Measurements from ENCODE around the gene TMEM150C. TPM values are rescaled to one million over a fixed set of nuclear protein-coding genes. Genes with fewer than 3 reads are reported as not detected.
A peak's percentile ranks its signal among the peaks of the same experiment; 100 is the strongest.

Gene TMEM150C
- total and polyA plus RNA-seq, 4 experiments from 2014 or later, result 0.07 TPM; not detected in 3

- intact Hi-C loops (cut with micrococcal nuclease), result no loop called here
- CTCF ChIA-PET (ENCODE audit: partially characterized antibody), result no interaction called here
- no peaks in the 10 kb centered on the region for H3K4me1 Mint-ChIP-seq
These were observed 61.2 kb downstream of the TMEM150C start for GRCh38 chr4:82500435-82501153.

GRCh38 chr4:82499738-82500434 lies 61.9 kb downstream of the TMEM150C start:
- no peaks in the 10 kb centered on the region for H3K36me3 ChIP-seq (ENCODE audit: insufficient read depth, low read length)
- no peaks in the 10 kb centered on the region for H3K4me1 Mint-ChIP-seq
- H3K9me3 ChIP-seq (ENCODE audit: control insufficient read depth in 1 of 2, low read length in 2 of 2), result no peaks in the 10 kb centered on the region
- H3K27me3 Mint-ChIP-seq, result no peaks in the 10 kb centered on the region
- ChIA-PET POLR2A (ENCODE audit: partially characterized antibody) (no interaction called here), CTCF (ENCODE audit: partially characterized antibody) (no interaction called here)
- intact Hi-C loops (cut with micrococcal nuclease), result no loop called here
- no peak overlapping the region for H3K27ac ChIP-seq (ENCODE audit: low read depth, low read length)
- no peaks in the 10 kb centered on the region for H3K36me3 Mint-ChIP-seq
- no peaks in the 10 kb centered on the region for H3K9me3 Mint-ChIP-seq
- DNase-seq, result no peak
- H3K4me3 ChIP-seq (ENCODE audit: low read length in 2 of 2), result no peak overlapping the region
- no peaks in the 10 kb centered on the region for H3K27me3 ChIP-seq (ENCODE audit: insufficient read depth, low read length)
- H3K4me3 Mint-ChIP-seq, result no peak overlapping the region
- H3K27ac Mint-ChIP-seq, result no peak overlapping the region
- H3K4me1 ChIP-seq (ENCODE audit: insufficient read depth, low read length), result no peaks in the 10 kb centered on the region

More at GRCh38 chr4:82500435-82501153, 61.2 kb downstream of the TMEM150C start:
- Mint-ChIP-seq H3K9me3 (no peaks in the 10 kb centered on the region), H3K4me3 (no peak overlapping the region), H3K27me3 (no peaks in the 10 kb centered on the region), H3K27ac (no peak overlapping the region), H3K36me3 (no peaks in the 10 kb centered on the region)
- DNase-seq, result no peak
- H3K4me1 ChIP-seq (ENCODE audit: insufficient read depth, low read length), result no peaks in the 10 kb centered on the region
- H3K4me3 ChIP-seq (ENCODE audit: low read length in 2 of 2), result no peak overlapping the region
- no peak overlapping the region for H3K27ac ChIP-seq (ENCODE audit: low read depth, low read length)
- POLR2A ChIA-PET (ENCODE audit: partially characterized antibody), result no interaction called here
- H3K9me3 ChIP-seq (ENCODE audit: control insufficient read depth in 1 of 2, low read length in 2 of 2), result no peaks in the 10 kb centered on the region
- no peaks in the 10 kb centered on the region for H3K36me3 ChIP-seq (ENCODE audit: insufficient read depth, low read length)
- H3K27me3 ChIP-seq (ENCODE audit: insufficient read depth, low read length), result no peaks in the 10 kb centered on the region

DNA sequence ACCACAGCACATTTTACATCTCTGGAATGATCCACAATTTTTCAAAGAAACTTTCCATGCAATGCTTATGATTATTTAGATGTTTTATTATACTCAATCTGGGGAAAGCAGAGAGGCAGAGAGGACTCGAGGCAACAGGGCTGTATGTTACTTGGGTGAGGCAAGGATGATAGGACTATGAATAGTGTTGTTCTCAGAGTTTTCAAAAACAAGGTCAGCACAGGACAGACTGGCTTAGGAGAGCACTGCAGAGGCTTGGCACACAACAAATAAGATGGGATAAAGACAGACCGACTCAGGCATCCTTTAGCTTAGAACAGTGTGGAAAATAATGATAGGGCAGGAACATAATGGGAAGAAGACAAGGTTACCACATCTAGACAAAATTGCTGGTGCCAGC lies 65.4 kb downstream of the TMEM150C start:
- CTCF ChIA-PET (ENCODE audit: partially characterized antibody), result no interaction called here
- no peak overlapping the region for H3K4me3 Mint-ChIP-seq

GRCh38 chr4:82495666-82496065 lies 66.1 kb downstream of the TMEM150C start:
- no peak for DNase-seq
- CTCF ChIA-PET (ENCODE audit: partially characterized antibody), result no interaction called here

More for the DNA sequence above, 65.4 kb downstream of the TMEM150C start:
- Histone ChIP-seq H3K4me3 (ENCODE audit: low read length in 2 of 2) (no peak overlapping the region), H3K27ac (ENCODE audit: low read depth, low read length) (no peak overlapping the region), H3K9me3 (ENCODE audit: control insufficient read depth in 1 of 2, low read length in 2 of 2) (no peaks in the 10 kb centered on the region), H3K27me3 (ENCODE audit: insufficient read depth, low read length) (no peaks in the 10 kb centered on the region), H3K36me3 (ENCODE audit: insufficient read depth, low read length) (no peaks in the 10 kb centered on the region), H3K4me1 (ENCODE audit: insufficient read depth, low read length) (no peaks in the 10 kb centered on the region)
- no peak for DNase-seq
- Mint-ChIP-seq H3K9me3 (no peaks in the 10 kb centered on the region), H3K4me1 (no peaks in the 10 kb centered on the region), H3K36me3 (peaks cover 0 to 4% of the 10 kb centered on the region in 2 donors), H3K27ac (no peak overlapping the region), H3K27me3 (no peaks in the 10 kb centered on the region)
- intact Hi-C loops (cut with micrococcal nuclease), result no loop called here
- POLR2A ChIA-PET (ENCODE audit: partially characterized antibody), result no interaction called here

GRCh38 chr4:82493721-82494425 lies 67.9 kb downstream of the TMEM150C start:
- Mint-ChIP-seq H3K4me3 (no peak overlapping the region), H3K27ac (no peak overlapping the region), H3K9me3 (no peaks in the 10 kb centered on the region), H3K27me3 (no peaks in the 10 kb centered on the region), H3K36me3 (peaks cover 0 to 4% of the 10 kb centered on the region in 2 donors), H3K4me1 (no peaks in the 10 kb centered on the region)
- intact Hi-C loops (cut with micrococcal nuclease), result no loop called here
- CTCF ChIA-PET (ENCODE audit: partially characterized antibody), result no interaction called here
- POLR2A ChIA-PET (ENCODE audit: partially characterized antibody), result no interaction called here
- no peak for DNase-seq
- Histone ChIP-seq H3K4me1 (ENCODE audit: insufficient read depth, low read length) (no peaks in the 10 kb centered on the region), H3K27ac (ENCODE audit: low read depth, low read length) (no peak overlapping the region), H3K4me3 (ENCODE audit: low read length in 2 of 2) (no peak overlapping the region), H3K36me3 (ENCODE audit: insufficient read depth, low read length) (no peaks in the 10 kb centered on the region), H3K9me3 (ENCODE audit: control insufficient read depth in 1 of 2, low read length in 2 of 2) (no peaks in the 10 kb centered on the region), H3K27me3 (ENCODE audit: insufficient read depth, low read length) (no peaks in the 10 kb centered on the region)

More at GRCh38 chr4:82495666-82496065, 66.1 kb downstream of the TMEM150C start:
- Histone ChIP-seq H3K27ac (ENCODE audit: low read depth, low read length) (no peak overlapping the region), H3K9me3 (ENCODE audit: control insufficient read depth in 1 of 2, low read length in 2 of 2) (no peaks in the 10 kb centered on the region), H3K27me3 (ENCODE audit: insufficient read depth, low read length) (no peaks in the 10 kb centered on the region), H3K4me1 (ENCODE audit: insufficient read depth, low read length) (no peaks in the 10 kb centered on the region), H3K36me3 (ENCODE audit: insufficient read depth, low read length) (no peaks in the 10 kb centered on the region), H3K4me3 (ENCODE audit: low read length in 2 of 2) (no peak overlapping the region)
- Mint-ChIP-seq H3K4me1 (no peaks in the 10 kb centered on the region), H3K4me3 (no peak overlapping the region), H3K9me3 (no peaks in the 10 kb centered on the region), H3K27me3 (no peaks in the 10 kb centered on the region), H3K27ac (peak overlapping the region in 1 of 7 donors; percentile 65), H3K36me3 (peaks cover 0 to 4% of the 10 kb centered on the region in 2 donors)
- intact Hi-C loops (cut with micrococcal nuclease), result no loop called here
- POLR2A ChIA-PET (ENCODE audit: partially characterized antibody), result no interaction called here

DNA sequence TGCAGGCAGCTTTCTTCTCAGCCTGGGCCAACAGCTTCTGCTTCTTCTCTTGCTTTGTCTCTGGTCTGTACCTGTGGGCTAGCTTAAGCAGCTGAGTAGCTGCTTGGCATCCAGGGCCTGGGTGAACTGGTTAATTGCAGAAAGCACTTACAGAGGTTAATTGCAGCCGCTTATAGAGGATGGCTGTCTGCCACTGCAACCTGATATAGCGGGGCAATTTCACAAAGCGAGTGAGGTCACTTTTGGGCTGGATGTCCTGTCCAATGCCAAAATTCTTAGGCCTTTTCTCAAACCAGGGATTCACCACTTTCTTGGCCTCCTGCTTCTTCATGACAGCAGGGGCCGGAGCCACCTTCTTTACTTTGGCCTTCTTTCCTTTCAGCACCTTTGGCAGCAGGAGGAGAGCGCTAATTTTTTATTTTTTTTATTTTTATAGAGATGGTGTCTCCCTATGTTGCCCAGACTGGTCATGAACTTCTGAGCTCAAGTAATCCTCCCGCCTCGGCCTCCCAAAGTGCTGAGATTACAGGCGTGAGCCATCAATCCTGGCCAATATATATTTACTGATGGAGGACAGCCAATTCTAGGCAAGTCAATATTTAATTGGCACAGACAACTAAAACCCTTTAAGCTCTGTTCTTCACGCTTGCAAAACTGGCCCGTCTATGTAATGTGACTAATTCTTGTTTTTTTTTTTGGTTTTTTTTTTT lies 70.4 kb downstream of the TMEM150C start:
- Mint-ChIP-seq H3K27ac (peak overlapping the region in 1 of 7 donors; percentile 12), H3K4me3 (no peak overlapping the region), H3K9me3 (no peaks in the 10 kb centered on the region), H3K27me3 (no peaks in the 10 kb centered on the region), H3K36me3 (peaks cover 0 to 4% of the 10 kb centered on the region in 2 donors), H3K4me1 (no peaks in the 10 kb centered on the region)
- DNase-seq, result no peak
- intact Hi-C loops (cut with micrococcal nuclease), result no loop called here
- Histone ChIP-seq H3K27ac (ENCODE audit: low read depth, low read length) (no peak overlapping the region), H3K27me3 (ENCODE audit: insufficient read depth, low read length) (no peaks in the 10 kb centered on the region), H3K4me1 (ENCODE audit: insufficient read depth, low read length) (no peaks in the 10 kb centered on the region), H3K36me3 (ENCODE audit: insufficient read depth, low read length) (no peaks in the 10 kb centered on the region), H3K4me3 (ENCODE audit: low read length in 2 of 2) (no peak overlapping the region), H3K9me3 (ENCODE audit: control insufficient read depth in 1 of 2, low read length in 2 of 2) (no peaks in the 10 kb centered on the region)
- POLR2A ChIA-PET (ENCODE audit: partially characterized antibody), result no interaction called here
- CTCF ChIA-PET (ENCODE audit: partially characterized antibody), result no interaction called here

- Mint-ChIP-seq H3K27ac (no peak overlapping the region), H3K4me3 (no peak overlapping the region), H3K27me3 (no peaks in the 10 kb centered on the region), H3K36me3 (peaks cover 0 to 4% of the 10 kb centered on the region in 2 donors), H3K9me3 (no peaks in the 10 kb centered on the region), H3K4me1 (no peaks in the 10 kb centered on the region)
- H3K4me3 ChIP-seq (ENCODE audit: low read length in 2 of 2), result no peak overlapping the region
- no peak overlapping the region for H3K27ac ChIP-seq (ENCODE audit: low read depth, low read length)
- H3K27me3 ChIP-seq (ENCODE audit: insufficient read depth, low read length), result no peaks in the 10 kb centered on the region
- POLR2A ChIA-PET (ENCODE audit: partially characterized antibody), result no interaction called here
- DNase-seq, result no peak
- CTCF ChIA-PET (ENCODE audit: partially characterized antibody), result no interaction called here
- H3K4me1 ChIP-seq (ENCODE audit: insufficient read depth, low read length), result no peaks in the 10 kb centered on the region
- H3K36me3 ChIP-seq (ENCODE audit: insufficient read depth, low read length), result no peaks in the 10 kb centered on the region
- no peaks in the 10 kb centered on the region for H3K9me3 ChIP-seq (ENCODE audit: control insufficient read depth in 1 of 2, low read length in 2 of 2)
- intact Hi-C loops (cut with micrococcal nuclease), result no loop called here
These were observed 71.8 kb downstream of the TMEM150C start for GRCh38 chr4:82489987-82490386.

Measured in CD4-positive, alpha-beta memory T cell (primary cell).